IMR-90 (cell line): ENCODE results near the gene GNL3. TPM values are rescaled to one million over a fixed set of nuclear protein-coding genes. Genes with fewer than 3 reads are reported as not detected.

Experiments used
- ATAC-seq: fragments of 200-7000 bp; cut with Tn5 transposase; 2 replicates; pipeline ENCODE4 v1.9.1; 2020; ENCODE audit warnings: low read depth, mild to moderate bottlenecking, moderate library complexity
- BruUV-seq: library from RNA; stranded (reverse); fragments of 400-500 nt; replicated peaks from 2 replicates; lab custom pipeline; 2021; lab: Mats Ljungman, UMichigan
- CTCF ChIA-PET: fragments of 300-600 bp; formaldehyde crosslinking; extraction: SDS; loops from one replicate; lab custom pipeline; 2021; ENCODE audit warnings: antibody characterized with exemption; lab: Yijun Ruan, JAX
- POLR2A ChIA-PET: fragments of 300-600 bp; sonication (Branson Sonifier 250); formaldehyde crosslinking; loops from one replicate; lab custom pipeline; 2022; ENCODE audit warnings: antibody characterized with exemption; ENCODE audit not compliant: unreplicated experiment; lab: Charles Lee
- DNase-seq: peaks from one replicate; pipeline ENCODE4 v3.0.0; 2013
- H2AFZ ChIP-seq: replicated peaks from 2 replicates; pipeline ENCODE3; 2013; ENCODE audit warnings: low read length, mild to moderate bottlenecking; ENCODE audit not compliant: poor library complexity
- H2AK5ac ChIP-seq: 2 replicates; pipeline ENCODE4 v1.6.1; 2013; ENCODE audit warnings: low read depth, low read length, inconsistent platforms
- H2AK9ac ChIP-seq: replicated peaks from 2 replicates; pipeline ENCODE3; 2013; ENCODE audit warnings: mild to moderate bottlenecking, low read depth, low read length, moderate library complexity; ENCODE audit not compliant: poor library complexity
- H2BK120ac ChIP-seq: 2 replicates; pipeline ENCODE4 v1.6.1; 2013; ENCODE audit warnings: low read depth, low read length, inconsistent platforms
- H2BK15ac ChIP-seq: 3 replicates; pipeline ENCODE4 v1.6.1; 2013; ENCODE audit warnings: low read depth, low read length, inconsistent platforms
- H2BK20ac ChIP-seq: 2 replicates; pipeline ENCODE4 v1.6.1; 2013; ENCODE audit warnings: low read depth, mild to moderate bottlenecking, inconsistent platforms, low read length, moderate library complexity
- H2BK5ac ChIP-seq: 2 replicates; pipeline ENCODE4 v1.6.1; 2013; ENCODE audit warnings: mild to moderate bottlenecking, low read depth, low read length, inconsistent platforms; ENCODE audit not compliant: poor library complexity, severe bottlenecking
- H3K14ac ChIP-seq: replicated peaks from 2 replicates; pipeline ENCODE4 v1.6.1; 2013; ENCODE audit warnings: low read depth, low read length, inconsistent platforms
- H3K18ac ChIP-seq: 2 replicates; pipeline ENCODE4 v1.6.1; 2013; ENCODE audit warnings: low read depth, low read length, control low read depth
- H3K23ac ChIP-seq: 2 replicates; pipeline ENCODE4 v1.6.1; 2013; ENCODE audit warnings: low read depth, low read length, inconsistent platforms
- H3K27ac ChIP-seq: 2 replicates; pipeline ENCODE4 v1.5.1; 2013; ENCODE audit warnings: mild to moderate bottlenecking, control low read depth, low read length; ENCODE audit not compliant: insufficient read depth
- H3K27me3 ChIP-seq: 2 replicates; pipeline ENCODE4 v1.6.1; 2013; ENCODE audit warnings: low read length; ENCODE audit not compliant: control insufficient read depth, insufficient read depth
- H3K36me3 ChIP-seq: 2 replicates; pipeline ENCODE4 v1.6.1; 2013; ENCODE audit warnings: low read length, mixed read lengths; ENCODE audit not compliant: control insufficient read depth, insufficient read depth
- H3K4ac ChIP-seq: 2 replicates; pipeline ENCODE4 v1.6.1; 2013; ENCODE audit warnings: low read depth, low read length, inconsistent platforms
- H3K4me1 ChIP-seq: 2 replicates; pipeline ENCODE4 v1.6.1; 2013; ENCODE audit warnings: low read length, mixed read lengths; ENCODE audit not compliant: control insufficient read depth, insufficient read depth
- H3K4me2 ChIP-seq: 2 replicates; pipeline ENCODE4 v1.6.1; 2013; ENCODE audit warnings: low read depth, mild to moderate bottlenecking, control low read depth, low read length, moderate library complexity
- H3K4me3 ChIP-seq: 2 replicates; pipeline ENCODE4 v1.5.1; 2013; ENCODE audit warnings: low read depth, mild to moderate bottlenecking, control low read depth, low read length, moderate library complexity; ENCODE audit not compliant: insufficient read depth
- H3K56ac ChIP-seq: 2 replicates; pipeline ENCODE4 v1.6.1; 2013; ENCODE audit warnings: low read length, inconsistent platforms; ENCODE audit not compliant: insufficient read depth; ENCODE audit errors: extremely low read depth
- H3K79me1 ChIP-seq, 2 experiments: 2 replicates each; pipeline ENCODE4 v1.6.1; 2013; ENCODE audit warnings: low read length in 2 of 2, inconsistent platforms in 1 of 2, low read depth in 1 of 2
- H3K9ac ChIP-seq: 2 replicates; pipeline ENCODE4 v1.6.1; 2013; ENCODE audit warnings: low read depth, low read length, control low read depth
- H3K9me1 ChIP-seq: 2 replicates; pipeline ENCODE4 v1.6.1; 2013; ENCODE audit warnings: low read length, inconsistent platforms; ENCODE audit not compliant: insufficient read depth
- H3K9me3 ChIP-seq: 2 replicates; pipeline ENCODE4 v1.6.1; 2013; ENCODE audit warnings: low read length; ENCODE audit not compliant: control insufficient read depth, insufficient read depth
- H4K20me1 ChIP-seq: 2 replicates; pipeline ENCODE4 v1.6.1; 2013; ENCODE audit warnings: low read length, inconsistent platforms; ENCODE audit not compliant: insufficient read depth
- H4K5ac ChIP-seq: 2 replicates; pipeline ENCODE4 v1.6.1; 2013; ENCODE audit warnings: mild to moderate bottlenecking, low read depth, low read length, control low read depth
- H4K8ac ChIP-seq, 2 experiments: 2 replicates each; pipeline ENCODE4 v1.6.1; 2013; ENCODE audit warnings: low read depth in 2 of 2, low read length in 2 of 2, control low read depth in 1 of 2, inconsistent platforms in 1 of 2
- H4K91ac ChIP-seq: 2 replicates; pipeline ENCODE4 v1.6.1; 2013; ENCODE audit warnings: low read depth, low read length, inconsistent platforms; ENCODE audit not compliant: insufficient read depth
- CEBPB ChIP-seq: IDR thresholded peaks from 2 replicates; pipeline ENCODE4 v1.6.1; 2012; ENCODE audit warnings: low read depth, low read length, improper control_type of control experiment
- CHD1 ChIP-seq: IDR thresholded peaks from 2 replicates; pipeline ENCODE4 v1.6.1; 2012; ENCODE audit warnings: low read depth, low read length, improper control_type of control experiment
- CTCF ChIP-seq: conservative IDR thresholded peaks from 2 replicates; pipeline ENCODE4 v1.5.1; 2012; ENCODE audit warnings: mild to moderate bottlenecking, low read depth, low read length, improper control_type of control experiment
- ELK1 ChIP-seq: fragments of 150-350 bp; IDR thresholded peaks from 2 replicates; pipeline ENCODE4 v1.6.1; 2016; ENCODE audit warnings: low read depth, mild to moderate bottlenecking, low read length, moderate library complexity, borderline replicate concordance
- NFE2L2 ChIP-seq: fragments of 150-350 bp; IDR thresholded peaks from 2 replicates; pipeline ENCODE4 v1.6.1; 2016; ENCODE audit warnings: low read depth, mild to moderate bottlenecking, low read length
- RCOR1 ChIP-seq: IDR thresholded peaks from 2 replicates; pipeline ENCODE4 v1.6.1; 2012; ENCODE audit warnings: mild to moderate bottlenecking, low read length, improper control_type of control experiment; ENCODE audit not compliant: insufficient replicate concordance
- WGBS, 2 experiments: methylation state at CpG; one replicate each; pipeline versions ENCODE4 v1.1.5 to v1.1.7; 2013; ENCODE audit warnings: missing lambda C conversion rate in 2 of 2; ENCODE audit not compliant: insufficient read length in 1 of 2; ENCODE audit errors: extremely low coverage in 2 of 2; 5-methylcytosine and 5-hydroxymethylcytosine counted together
- dilution Hi-C: fragments of 300-500 bp; cut with HindIII; formaldehyde crosslinking; loops from one replicate; pipeline ENCODE4 v1.14.3; 2018; ENCODE audit warnings: low sequenced_read_pairs; ENCODE audit not compliant: unreplicated experiment
- in situ Hi-C: fragments of 300-500 bp; cut with MboI; formaldehyde crosslinking; loops from 3 replicates; pipeline ENCODE4 v1.14.3; 2019; ENCODE audit warnings: low sequenced_read_pairs, inconsistent platforms, mixed read lengths
- intact Hi-C: fragments of 100-400 bp; cut with micrococcal nuclease; formaldehyde crosslinking; loops from 2 replicates; pipeline ENCODE4 v1.10.0; 2022
- polyA plus RNA-seq, 3 experiments: library from polyadenylated mRNA; depleted of rRNA; stranded (reverse); fragments of >200 nt; gene quantifications; 2 replicates each; pipeline ENCODE4 v1.2.3, GENCODE V29; 2012; ENCODE audit warnings: low replicate concordance in 1 of 3
- total RNA-seq: library from RNA; depleted of rRNA; stranded (reverse); fragments of >200 nt; gene quantifications from 2 replicates; pipeline ENCODE4 v1.2.3, GENCODE V29; 2012

Gene GNL3
- total and polyA plus RNA-seq, 2 of the 4 experiments (the other 2 are of a cell fraction): 66.0 to 90.4 TPM

DNA sequence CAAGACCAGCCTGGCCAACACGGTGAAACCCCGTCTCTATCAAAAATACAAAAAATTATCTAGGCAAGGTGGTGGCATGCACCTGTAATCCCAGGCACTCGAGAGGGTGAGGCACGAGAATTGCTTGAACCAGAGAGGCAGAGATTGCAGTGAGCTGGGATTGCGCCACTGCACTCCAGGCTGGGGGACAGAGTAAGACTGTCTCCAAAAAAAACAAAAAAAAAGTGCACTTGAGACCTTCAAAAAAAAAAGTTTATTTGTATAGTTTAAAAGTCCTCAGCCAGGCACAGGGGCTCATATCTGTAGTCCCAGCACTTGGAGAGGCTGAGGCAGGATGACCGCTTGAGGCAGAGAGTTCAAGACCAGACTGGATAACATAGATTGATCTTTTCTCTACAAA lies 2.2 kb upstream of the GNL3 start:
- Histone ChIP-seq H3K56ac (no peak overlapping the region; the same call in 1 of the 2 replicates), H3K9me1 (peaks cover 6% of the 10 kb centered on the region), H3K9ac (no peak overlapping the region; the same call in 1 of the 2 replicates), H4K8ac (no peak overlapping the region; a peak in 1 of 4 replicates), H4K91ac (peak overlapping the region; percentile 2; the same call in 1 of the 2 replicates), H3K27ac (no peak overlapping the region), H2AK5ac (peak overlapping the region; percentile 79), H2BK15ac (no peak overlapping the region), H3K36me3 (peaks cover 21% of the 10 kb centered on the region), H3K4ac (no peak overlapping the region; the same call in 1 of the 2 replicates), H2BK5ac (no peak overlapping the region), H2BK120ac (no peak overlapping the region), H4K20me1 (peaks cover 20% of the 10 kb centered on the region; the same call in 1 of the 2 replicates), H3K4me3 (no peak overlapping the region), H3K9me3 (no peaks in the 10 kb centered on the region), H3K14ac (no peak overlapping the region), H3K4me2 (no peak overlapping the region; the same call in 1 of the 2 replicates), H3K18ac (no peak overlapping the region), H3K79me1 (peaks cover 32 to 72% of the 10 kb centered on the region in 2 experiments), H4K5ac (no peak overlapping the region), H3K4me1 (peaks cover 14% of the 10 kb centered on the region), H3K27me3 (no peaks in the 10 kb centered on the region), H3K23ac (peak overlapping the region; percentile 53; the same call in 1 of the 2 replicates), H2BK20ac (no peak overlapping the region), H2AFZ (no peak overlapping the region), H2AK9ac (no peak overlapping the region)
- ChIA-PET POLR2A (no interaction called here), CTCF (no interaction called here)
- BruUV-seq: no TSS peak
- DNase-seq: no peak
- intact Hi-C loops (loop anchor here (2.0 to 5.0 kb wide), 2 partner anchors 13 to 211 kb away; no protein-coding TSS in a partner anchor), in situ Hi-C loops (no loop called here), dilution Hi-C loops (no loop called here)
- ATAC-seq: no peak
- 93% methylated on average over 2 of the region's 6 CpGs; no CpG with 5 or more reads in 1 of the 2 experiments for WGBS, 2 experiments
- no peak for TF ChIP-seq ELK1
- TF ChIP-seq CTCF: no peak
- no peak for TF ChIP-seq NFE2L2
- TF ChIP-seq CHD1: no peak
- TF ChIP-seq RCOR1: no peak
- peak; percentile 64 for TF ChIP-seq CEBPB
